Liver (tissue), 9 donors: ENCODE results near the gene TSPAN32. TPM values are rescaled to one million over a fixed set of nuclear protein-coding genes. Genes with fewer than 3 reads are reported as not detected.
A peak's percentile ranks its signal among the peaks of the same experiment; 100 is the strongest.

Experiments
- DNase-seq: peaks from one replicate; pipeline ENCODE4 v3.0.0-alpha.2; 2017; ENCODE audit warnings: low spot score
- H3K27ac ChIP-seq, 2 donors: one replicate each; pipeline ENCODE4 v1.7.0; 2013; ENCODE audit warnings: inconsistent platforms in 2 of 2, low read length in 2 of 2, control low read depth in 1 of 2, low read depth in 1 of 2, mild to moderate bottlenecking in 1 of 2
- H3K27me3 ChIP-seq, 4 donors: one replicate each; pipeline versions ENCODE4 v1.6.1 to v1.7.0; 2013; ENCODE audit warnings: low read length in 3 of 4, inconsistent platforms in 1 of 4, mild to moderate bottlenecking in 1 of 4, moderate library complexity in 1 of 4; ENCODE audit not compliant: control insufficient read depth in 4 of 4, insufficient read depth in 4 of 4
- H3K36me3 ChIP-seq, 4 donors: one replicate each; pipeline versions ENCODE4 v1.6.1 to v1.7.0; 2013; ENCODE audit warnings: low read length in 3 of 4, mild to moderate bottlenecking in 3 of 4, low read depth in 1 of 4, moderate library complexity in 1 of 4; ENCODE audit not compliant: control insufficient read depth in 4 of 4, insufficient read depth in 3 of 4
- H3K4me1 ChIP-seq, 4 donors: one replicate each; pipeline versions ENCODE4 v1.6.1 to v1.7.0; 2013; ENCODE audit warnings: low read length in 3 of 4, mild to moderate bottlenecking in 3 of 4, moderate library complexity in 1 of 4; ENCODE audit not compliant: control insufficient read depth in 4 of 4, insufficient read depth in 4 of 4
- H3K4me3 ChIP-seq, 3 donors: one replicate each; pipeline versions ENCODE4 v1.6.1 to v1.7.0; 2013; ENCODE audit warnings: low read length in 3 of 3, control low read depth in 1 of 3, low read depth in 1 of 3, mild to moderate bottlenecking in 1 of 3
- H3K9ac ChIP-seq, 2 donors: one replicate each; pipeline ENCODE4 v1.7.0; 2013; ENCODE audit warnings: low read length in 2 of 2, mild to moderate bottlenecking in 2 of 2, moderate library complexity in 2 of 2, control low read depth in 1 of 2, low read depth in 1 of 2
- H3K9me3 ChIP-seq, 4 donors: one replicate each; pipeline versions ENCODE4 v1.6.1 to v1.7.0; 2013; ENCODE audit warnings: low read length in 3 of 4; ENCODE audit not compliant: control insufficient read depth in 4 of 4
- EGR1 ChIP-seq, 2 donors: IDR thresholded peaks; 2 replicates each; pipeline ENCODE4 v1.6.1; 2016 to 2018; ENCODE audit warnings: antibody characterized with exemption in 2 of 2, low read depth in 2 of 2
- FOXA1 ChIP-seq: IDR thresholded peaks from 2 replicates; pipeline ENCODE4 v1.6.1; 2016; ENCODE audit warnings: antibody characterized with exemption
- FOXA2 ChIP-seq: IDR thresholded peaks from 2 replicates; pipeline ENCODE4 v1.6.1; 2016; ENCODE audit warnings: antibody characterized with exemption
- GABPA ChIP-seq, 2 donors: IDR thresholded peaks in 1 of 2; conservative IDR thresholded peaks in 1 of 2; 2 replicates each; pipeline ENCODE4 v1.6.1; 2016; ENCODE audit warnings: antibody characterized with exemption in 2 of 2, mild to moderate bottlenecking in 1 of 2, moderate library complexity in 1 of 2
- HNF4A ChIP-seq, 2 donors: conservative IDR thresholded peaks; 2 replicates each; pipeline ENCODE4 v1.6.1; 2016; ENCODE audit warnings: antibody characterized with exemption in 2 of 2, mild to moderate bottlenecking in 2 of 2
- HNF4G ChIP-seq: IDR thresholded peaks from 2 replicates; pipeline ENCODE4 v1.6.1; 2016; ENCODE audit warnings: antibody characterized with exemption
- JUND ChIP-seq, 2 donors: IDR thresholded peaks; 2 replicates each; pipeline ENCODE4 v1.6.1; 2016; ENCODE audit warnings: antibody characterized with exemption in 2 of 2
- NR2F2 ChIP-seq: IDR thresholded peaks from 2 replicates; pipeline ENCODE4 v1.6.1; 2016; ENCODE audit warnings: antibody characterized with exemption
- RAD21 ChIP-seq, 2 donors: IDR thresholded peaks; 2 replicates each; pipeline ENCODE4 v1.6.1; 2016; ENCODE audit warnings: antibody characterized with exemption in 2 of 2, mild to moderate bottlenecking in 2 of 2
- RXRA ChIP-seq, 2 donors: IDR thresholded peaks; 2 replicates each; pipeline ENCODE4 v1.6.1; 2017 to 2018; ENCODE audit warnings: antibody characterized with exemption in 2 of 2, mild to moderate bottlenecking in 1 of 2
- SP1 ChIP-seq: IDR thresholded peaks from 2 replicates; pipeline ENCODE4 v1.6.1; 2018; ENCODE audit warnings: antibody characterized with exemption, mild to moderate bottlenecking
- TAF1 ChIP-seq: conservative IDR thresholded peaks from 2 replicates; pipeline ENCODE4 v1.6.1; 2016; ENCODE audit warnings: antibody characterized with exemption, mild to moderate bottlenecking
- YY1 ChIP-seq: IDR thresholded peaks from 2 replicates; pipeline ENCODE4 v1.6.1; 2016; ENCODE audit warnings: antibody characterized with exemption, mild to moderate bottlenecking
- WGBS: extraction: QIAGEN DNeasy Blood & Tissue Kit; methylation state at CpG from one replicate; pipeline ENCODE4 v1.1.7; 2013; 5-methylcytosine and 5-hydroxymethylcytosine counted together
- polyA plus RNA-seq, 2 donors: library from polyadenylated mRNA; stranded (reverse) in 1 of 2; unstranded in 1 of 2; fragments of 200-250 nt in 1 of 2; fragments of >200 nt in 1 of 2; fragmentation: Nextera tagmentation in 1 of 2; extraction: Ambion mirVana in 1 of 2; gene quantifications; one replicate each; pipeline versions ENCODE4 v1.2.1 to v1.2.3, GENCODE V29; 2013 to 2015
- total RNA-seq, 2 donors: library from RNA; depleted of rRNA; stranded (reverse); fragments of >200 nt; gene quantifications; one replicate each; pipeline ENCODE4 v1.2.3, GENCODE V29; 2014
- TF ChIP-seq, protein P1 (sequence below): IDR thresholded peaks from 2 replicates; pipeline ENCODE4 v1.6.1; 2016; ENCODE audit warnings: antibody characterized with exemption
- TF ChIP-seq, protein P2 (sequence below): fragments of 150-350 bp; IDR thresholded peaks from 2 replicates; pipeline ENCODE4 v1.5.1; 2017; ENCODE audit warnings: improper control_type of control experiment, low read depth, low read length; ENCODE audit not compliant: missing input control
- TF ChIP-seq, protein P3 (sequence below): IDR thresholded peaks from 2 replicates; pipeline ENCODE4 v1.6.1; 2016; ENCODE audit warnings: antibody characterized with exemption, mild to moderate bottlenecking
- TF ChIP-seq, protein P4 (sequence below): IDR thresholded peaks from 2 replicates; pipeline ENCODE4 v1.6.1; 2016; ENCODE audit warnings: antibody characterized with exemption
- donor health status: healthy.
- donor health status: healthy.
- donor health status: healthy.
- donor health status: healthy.
- donor health status: healthy.

The TSPAN32 gene
- total and polyA plus RNA-seq, 4 donors = 0.25 to 71.4 (median 0.45) TPM

DNA sequence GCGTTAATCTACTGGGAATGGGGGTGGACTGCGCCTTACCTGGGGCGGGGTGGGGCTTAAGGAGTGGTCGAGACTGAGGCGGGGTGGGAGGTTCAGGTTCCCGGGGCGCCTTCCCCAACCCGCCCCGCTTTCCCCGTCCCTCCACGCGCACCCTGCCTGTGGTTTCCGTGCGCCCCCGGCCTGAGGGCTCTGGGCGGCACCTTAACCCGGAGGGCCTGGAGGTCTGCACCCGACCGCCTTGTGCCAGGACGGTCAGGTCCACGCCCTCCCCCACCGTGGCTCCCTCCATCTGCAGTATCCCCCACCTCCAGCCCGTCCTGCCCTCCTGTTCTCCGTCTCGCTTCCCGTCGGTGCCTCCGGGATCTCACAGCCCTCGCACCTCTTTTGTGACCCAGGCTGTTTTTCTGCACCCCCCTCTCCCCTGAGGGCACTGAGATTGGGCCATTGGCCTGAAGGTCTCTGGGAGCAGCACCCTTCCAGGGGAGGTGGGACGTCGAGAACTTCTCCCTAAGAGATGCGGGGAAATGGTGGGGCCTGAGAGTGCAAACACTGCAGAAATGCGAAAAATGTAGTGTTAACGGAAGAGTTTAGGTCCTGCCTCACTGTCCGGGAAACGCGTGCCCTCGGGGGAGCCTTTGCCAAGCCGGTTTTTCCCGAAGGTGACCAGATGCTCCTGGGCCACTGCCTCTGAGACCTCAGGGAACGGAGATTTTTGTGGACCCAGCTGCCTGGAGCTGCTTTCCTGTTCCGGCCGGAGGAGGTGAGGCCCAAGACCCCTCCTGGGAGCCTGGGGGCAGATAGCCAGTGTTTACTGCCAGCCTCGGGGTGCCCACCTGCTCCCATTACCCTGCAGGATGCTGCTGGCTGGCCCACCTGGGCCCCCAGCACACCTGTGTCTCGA is 30.2 kb upstream of the TSPAN32 start (continued):
- no peak for TF ChIP-seq GABPA (IDR thresholded peaks at IDR 0.05 in 1 of 2, conservative IDR thresholded peaks at IDR 0.05 in 1 of 2)
- TF ChIP-seq RAD21 (IDR thresholded peaks at IDR 0.05) = no peak
- no peak for TF ChIP-seq NR2F2
- TF ChIP-seq YY1 = no peak
- TF ChIP-seq FOXA1 = no peak
- TF ChIP-seq, protein P1, sequence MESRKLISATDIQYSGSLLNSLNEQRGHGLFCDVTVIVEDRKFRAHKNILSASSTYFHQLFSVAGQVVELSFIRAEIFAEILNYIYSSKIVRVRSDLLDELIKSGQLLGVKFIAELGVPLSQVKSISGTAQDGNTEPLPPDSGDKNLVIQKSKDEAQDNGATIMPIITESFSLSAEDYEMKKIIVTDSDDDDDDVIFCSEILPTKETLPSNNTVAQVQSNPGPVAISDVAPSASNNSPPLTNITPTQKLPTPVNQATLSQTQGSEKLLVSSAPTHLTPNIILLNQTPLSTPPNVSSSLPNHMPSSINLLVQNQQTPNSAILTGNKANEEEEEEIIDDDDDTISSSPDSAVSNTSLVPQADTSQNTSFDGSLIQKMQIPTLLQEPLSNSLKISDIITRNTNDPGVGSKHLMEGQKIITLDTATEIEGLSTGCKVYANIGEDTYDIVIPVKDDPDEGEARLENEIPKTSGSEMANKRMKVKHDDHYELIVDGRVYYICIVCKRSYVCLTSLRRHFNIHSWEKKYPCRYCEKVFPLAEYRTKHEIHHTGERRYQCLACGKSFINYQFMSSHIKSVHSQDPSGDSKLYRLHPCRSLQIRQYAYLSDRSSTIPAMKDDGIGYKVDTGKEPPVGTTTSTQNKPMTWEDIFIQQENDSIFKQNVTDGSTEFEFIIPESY = no peak
- no peak for TF ChIP-seq HNF4A (conservative IDR thresholded peaks at IDR 0.05)
- TF ChIP-seq HNF4G = no peak

DNA sequence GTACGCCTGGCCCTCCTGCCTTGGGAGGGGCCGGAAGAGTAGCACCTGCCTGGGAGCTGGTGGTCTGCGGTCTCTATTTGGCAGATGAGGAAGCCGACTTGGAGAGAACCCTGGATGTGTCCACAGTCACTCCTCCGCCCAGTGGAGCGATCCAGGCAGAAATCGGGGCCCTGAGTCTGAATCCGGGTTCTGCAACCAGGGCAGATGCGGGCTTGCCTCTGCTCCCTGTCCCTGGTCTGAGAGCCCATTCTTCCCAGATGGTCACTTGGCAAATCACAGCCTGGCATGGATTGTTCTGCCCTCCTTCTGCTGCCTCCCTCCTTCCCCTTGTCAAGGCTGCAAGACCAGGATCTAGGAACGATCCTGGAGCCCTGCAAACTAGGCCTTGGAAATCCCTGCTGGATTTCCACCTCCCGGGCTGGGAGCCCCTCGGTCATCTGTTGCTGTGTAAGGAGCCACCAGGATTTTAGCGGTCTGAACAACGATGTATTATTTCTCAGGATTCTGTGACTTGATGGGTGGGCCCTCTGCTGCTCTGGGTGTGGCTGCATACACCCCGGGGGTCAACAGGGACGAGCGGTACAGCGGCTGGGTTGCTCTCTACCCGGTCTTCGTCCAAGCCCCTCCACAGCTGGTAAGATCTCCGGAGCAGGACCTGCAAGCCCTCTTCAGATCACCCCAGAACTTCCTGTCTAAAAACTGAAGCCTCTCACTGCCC is 29.4 kb upstream of the TSPAN32 start:
- DNase-seq = peak; percentile 31
- Histone ChIP-seq H3K4me1 (peaks cover 6 to 25% (median 14%) of the 10 kb centered on the region in 4 donors), H3K9me3 (no peaks in the 10 kb centered on the region), H3K4me3 (no peak overlapping the region), H3K27me3 (peaks cover 2 to 27% (median 2%) of the 10 kb centered on the region in 4 donors), H3K9ac (no peak overlapping the region), H3K27ac (no peak overlapping the region), H3K36me3 (no peaks in the 10 kb centered on the region)
- 83% methylated on average over 21 of the region's 21 CpGs for WGBS
- TF ChIP-seq YY1 = no peak
- TF ChIP-seq, protein P2, sequence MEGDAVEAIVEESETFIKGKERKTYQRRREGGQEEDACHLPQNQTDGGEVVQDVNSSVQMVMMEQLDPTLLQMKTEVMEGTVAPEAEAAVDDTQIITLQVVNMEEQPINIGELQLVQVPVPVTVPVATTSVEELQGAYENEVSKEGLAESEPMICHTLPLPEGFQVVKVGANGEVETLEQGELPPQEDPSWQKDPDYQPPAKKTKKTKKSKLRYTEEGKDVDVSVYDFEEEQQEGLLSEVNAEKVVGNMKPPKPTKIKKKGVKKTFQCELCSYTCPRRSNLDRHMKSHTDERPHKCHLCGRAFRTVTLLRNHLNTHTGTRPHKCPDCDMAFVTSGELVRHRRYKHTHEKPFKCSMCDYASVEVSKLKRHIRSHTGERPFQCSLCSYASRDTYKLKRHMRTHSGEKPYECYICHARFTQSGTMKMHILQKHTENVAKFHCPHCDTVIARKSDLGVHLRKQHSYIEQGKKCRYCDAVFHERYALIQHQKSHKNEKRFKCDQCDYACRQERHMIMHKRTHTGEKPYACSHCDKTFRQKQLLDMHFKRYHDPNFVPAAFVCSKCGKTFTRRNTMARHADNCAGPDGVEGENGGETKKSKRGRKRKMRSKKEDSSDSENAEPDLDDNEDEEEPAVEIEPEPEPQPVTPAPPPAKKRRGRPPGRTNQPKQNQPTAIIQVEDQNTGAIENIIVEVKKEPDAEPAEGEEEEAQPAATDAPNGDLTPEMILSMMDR = no peak
- TF ChIP-seq NR2F2 = no peak
- TF ChIP-seq SP1 = no peak
- no peak for TF ChIP-seq FOXA1
- TF ChIP-seq RXRA (IDR thresholded peaks at IDR 0.05) = no peak
- no peak for TF ChIP-seq FOXA2
- no peak for TF ChIP-seq HNF4A (conservative IDR thresholded peaks at IDR 0.05)

DNA sequence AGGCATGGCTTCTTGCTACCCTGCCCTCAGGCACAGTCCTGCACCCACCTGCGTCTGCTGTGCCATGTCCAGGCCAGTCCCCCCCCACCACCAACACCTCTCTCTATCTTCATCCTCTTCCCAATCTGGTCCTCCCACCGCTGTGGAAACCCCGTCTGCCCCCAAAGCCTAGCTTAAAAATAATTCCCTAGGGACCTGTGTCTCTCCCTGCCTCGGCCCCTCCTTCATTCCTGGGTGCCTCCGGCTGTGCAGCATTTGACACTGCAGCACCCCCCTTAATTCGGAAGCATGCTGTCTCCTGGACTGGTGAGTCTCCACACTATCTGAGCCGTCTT is 28.9 kb upstream of the TSPAN32 start:
- peak; percentile 26 for DNase-seq
- WGBS = 80% methylated on average over 7 of the region's 7 CpGs
- TF ChIP-seq RAD21 (IDR thresholded peaks at IDR 0.05) = no peak
- TF ChIP-seq JUND (IDR thresholded peaks at IDR 0.05) = no peak
- TF ChIP-seq, protein P3, sequence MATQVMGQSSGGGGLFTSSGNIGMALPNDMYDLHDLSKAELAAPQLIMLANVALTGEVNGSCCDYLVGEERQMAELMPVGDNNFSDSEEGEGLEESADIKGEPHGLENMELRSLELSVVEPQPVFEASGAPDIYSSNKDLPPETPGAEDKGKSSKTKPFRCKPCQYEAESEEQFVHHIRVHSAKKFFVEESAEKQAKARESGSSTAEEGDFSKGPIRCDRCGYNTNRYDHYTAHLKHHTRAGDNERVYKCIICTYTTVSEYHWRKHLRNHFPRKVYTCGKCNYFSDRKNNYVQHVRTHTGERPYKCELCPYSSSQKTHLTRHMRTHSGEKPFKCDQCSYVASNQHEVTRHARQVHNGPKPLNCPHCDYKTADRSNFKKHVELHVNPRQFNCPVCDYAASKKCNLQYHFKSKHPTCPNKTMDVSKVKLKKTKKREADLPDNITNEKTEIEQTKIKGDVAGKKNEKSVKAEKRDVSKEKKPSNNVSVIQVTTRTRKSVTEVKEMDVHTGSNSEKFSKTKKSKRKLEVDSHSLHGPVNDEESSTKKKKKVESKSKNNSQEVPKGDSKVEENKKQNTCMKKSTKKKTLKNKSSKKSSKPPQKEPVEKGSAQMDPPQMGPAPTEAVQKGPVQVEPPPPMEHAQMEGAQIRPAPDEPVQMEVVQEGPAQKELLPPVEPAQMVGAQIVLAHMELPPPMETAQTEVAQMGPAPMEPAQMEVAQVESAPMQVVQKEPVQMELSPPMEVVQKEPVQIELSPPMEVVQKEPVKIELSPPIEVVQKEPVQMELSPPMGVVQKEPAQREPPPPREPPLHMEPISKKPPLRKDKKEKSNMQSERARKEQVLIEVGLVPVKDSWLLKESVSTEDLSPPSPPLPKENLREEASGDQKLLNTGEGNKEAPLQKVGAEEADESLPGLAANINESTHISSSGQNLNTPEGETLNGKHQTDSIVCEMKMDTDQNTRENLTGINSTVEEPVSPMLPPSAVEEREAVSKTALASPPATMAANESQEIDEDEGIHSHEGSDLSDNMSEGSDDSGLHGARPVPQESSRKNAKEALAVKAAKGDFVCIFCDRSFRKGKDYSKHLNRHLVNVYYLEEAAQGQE = no peak
- TF ChIP-seq NR2F2 = no peak
- no peak for TF ChIP-seq FOXA1
- no peak for TF ChIP-seq EGR1 (IDR thresholded peaks at IDR 0.05; ENCODE audit: low read depth in 2 of 2)
- TF ChIP-seq HNF4A (conservative IDR thresholded peaks at IDR 0.05) = no peak
- TF ChIP-seq SP1 = no peak
- TF ChIP-seq, protein P2 = no peak
- no peak for TF ChIP-seq YY1
- no peak for TF ChIP-seq RXRA (IDR thresholded peaks at IDR 0.05)
- TF ChIP-seq FOXA2 = no peak
- no peak for TF ChIP-seq GABPA (IDR thresholded peaks at IDR 0.05 in 1 of 2, conservative IDR thresholded peaks at IDR 0.05 in 1 of 2)
- no peak for TF ChIP-seq HNF4G
- no peak for TF ChIP-seq TAF1
- TF ChIP-seq, protein P4, sequence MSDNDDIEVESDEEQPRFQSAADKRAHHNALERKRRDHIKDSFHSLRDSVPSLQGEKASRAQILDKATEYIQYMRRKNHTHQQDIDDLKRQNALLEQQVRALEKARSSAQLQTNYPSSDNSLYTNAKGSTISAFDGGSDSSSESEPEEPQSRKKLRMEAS = no peak

More for the DNA sequence above, 28.9 kb upstream of the TSPAN32 start:
- no peak overlapping the region for H3K4me3 ChIP-seq
- H3K27me3 ChIP-seq = peaks cover 2 to 27% (median 2%) of the 10 kb centered on the region in 4 donors
- H3K9me3 ChIP-seq = no peaks in the 10 kb centered on the region
- no peak overlapping the region for H3K27ac ChIP-seq
- H3K36me3 ChIP-seq = no peaks in the 10 kb centered on the region
- H3K9ac ChIP-seq = no peak overlapping the region
- H3K4me1 ChIP-seq = peaks cover 6 to 25% (median 14%) of the 10 kb centered on the region in 4 donors
